ENCODE results near the gene ACVR1B. TPM values are rescaled to one million over a fixed set of nuclear protein-coding genes. Genes with fewer than 3 reads are reported as not detected.

The ACVR1B gene
- total RNA-seq, 3 donors from 2014 or later (not counting 1 experiment from before 2014, with no cell fraction given): 5.9 to 9.6 (median 6.6) TPM

DNA sequence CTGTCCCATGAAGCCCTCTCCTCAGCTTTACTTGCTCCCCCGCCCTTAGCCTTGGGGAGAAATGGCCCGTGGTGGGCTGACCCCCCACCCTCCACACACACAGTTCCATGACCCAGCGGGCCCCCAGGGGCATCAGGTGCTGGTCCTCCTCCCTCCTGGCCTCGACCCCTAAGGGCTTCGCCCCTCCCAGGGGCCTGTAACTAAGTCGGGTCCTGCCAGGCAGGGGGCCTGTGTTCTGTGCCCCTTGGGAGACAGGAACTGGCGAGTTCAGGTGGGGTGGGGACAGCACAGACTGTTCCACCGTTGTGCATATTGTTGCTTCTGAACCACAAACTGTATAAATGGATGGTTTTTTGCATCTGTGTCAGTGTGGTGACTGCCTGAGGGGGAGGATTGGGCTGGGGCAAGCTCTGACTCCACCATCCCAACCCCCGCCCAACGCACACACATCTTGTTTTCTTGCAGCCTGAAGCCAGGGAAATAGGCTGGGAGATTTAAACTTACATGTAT is 64.1 kb downstream of the ACVR1B start:
- H3K4me1 Mint-ChIP-seq: peaks cover 7 to 8% of the 10 kb centered on the region in 2 donors
- 69% methylated on average over 10 of the region's 10 CpGs for WGBS (ENCODE audit: insufficient coverage)
- no peak overlapping the region for H3K4me3 Mint-ChIP-seq
- peak in 2 of 3 donors; percentile 1 to 7 for ATAC-seq
- intact Hi-C loops (cut with micrococcal nuclease): no loop called here
- H3K27me3 Mint-ChIP-seq (ENCODE audit: low read depth in 2 of 2): no peaks in the 10 kb centered on the region
- TF ChIP-seq, protein P1, sequence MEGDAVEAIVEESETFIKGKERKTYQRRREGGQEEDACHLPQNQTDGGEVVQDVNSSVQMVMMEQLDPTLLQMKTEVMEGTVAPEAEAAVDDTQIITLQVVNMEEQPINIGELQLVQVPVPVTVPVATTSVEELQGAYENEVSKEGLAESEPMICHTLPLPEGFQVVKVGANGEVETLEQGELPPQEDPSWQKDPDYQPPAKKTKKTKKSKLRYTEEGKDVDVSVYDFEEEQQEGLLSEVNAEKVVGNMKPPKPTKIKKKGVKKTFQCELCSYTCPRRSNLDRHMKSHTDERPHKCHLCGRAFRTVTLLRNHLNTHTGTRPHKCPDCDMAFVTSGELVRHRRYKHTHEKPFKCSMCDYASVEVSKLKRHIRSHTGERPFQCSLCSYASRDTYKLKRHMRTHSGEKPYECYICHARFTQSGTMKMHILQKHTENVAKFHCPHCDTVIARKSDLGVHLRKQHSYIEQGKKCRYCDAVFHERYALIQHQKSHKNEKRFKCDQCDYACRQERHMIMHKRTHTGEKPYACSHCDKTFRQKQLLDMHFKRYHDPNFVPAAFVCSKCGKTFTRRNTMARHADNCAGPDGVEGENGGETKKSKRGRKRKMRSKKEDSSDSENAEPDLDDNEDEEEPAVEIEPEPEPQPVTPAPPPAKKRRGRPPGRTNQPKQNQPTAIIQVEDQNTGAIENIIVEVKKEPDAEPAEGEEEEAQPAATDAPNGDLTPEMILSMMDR (IDR thresholded peaks at IDR 0.05): no peak
- no peaks in the 10 kb centered on the region for H3K9me3 Mint-ChIP-seq
- peak overlapping the region in 1 of 2 donors; percentile 85 for H3K27ac Mint-ChIP-seq
- H3K4me1 ChIP-seq (ENCODE audit: control insufficient read depth, insufficient read depth, low read length): peaks cover 2% of the 10 kb centered on the region
- H3K36me3 Mint-ChIP-seq: no peaks in the 10 kb centered on the region
- no peak overlapping the region for H3K4me3 ChIP-seq (ENCODE audit: low read length)
- peak in 1 of 2 donors; percentile 31 for DNase-seq
- H3K36me3 ChIP-seq (ENCODE audit: control insufficient read depth, insufficient read depth, low read length): peaks cover 3% of the 10 kb centered on the region
- no peaks in the 10 kb centered on the region for H3K27me3 ChIP-seq (ENCODE audit: control insufficient read depth, insufficient read depth, low read length)
- H3K27ac ChIP-seq (ENCODE audit: low read length): no peak overlapping the region
- H3K9me3 ChIP-seq (ENCODE audit: control insufficient read depth, insufficient read depth, low read length): no peaks in the 10 kb centered on the region

DNA sequence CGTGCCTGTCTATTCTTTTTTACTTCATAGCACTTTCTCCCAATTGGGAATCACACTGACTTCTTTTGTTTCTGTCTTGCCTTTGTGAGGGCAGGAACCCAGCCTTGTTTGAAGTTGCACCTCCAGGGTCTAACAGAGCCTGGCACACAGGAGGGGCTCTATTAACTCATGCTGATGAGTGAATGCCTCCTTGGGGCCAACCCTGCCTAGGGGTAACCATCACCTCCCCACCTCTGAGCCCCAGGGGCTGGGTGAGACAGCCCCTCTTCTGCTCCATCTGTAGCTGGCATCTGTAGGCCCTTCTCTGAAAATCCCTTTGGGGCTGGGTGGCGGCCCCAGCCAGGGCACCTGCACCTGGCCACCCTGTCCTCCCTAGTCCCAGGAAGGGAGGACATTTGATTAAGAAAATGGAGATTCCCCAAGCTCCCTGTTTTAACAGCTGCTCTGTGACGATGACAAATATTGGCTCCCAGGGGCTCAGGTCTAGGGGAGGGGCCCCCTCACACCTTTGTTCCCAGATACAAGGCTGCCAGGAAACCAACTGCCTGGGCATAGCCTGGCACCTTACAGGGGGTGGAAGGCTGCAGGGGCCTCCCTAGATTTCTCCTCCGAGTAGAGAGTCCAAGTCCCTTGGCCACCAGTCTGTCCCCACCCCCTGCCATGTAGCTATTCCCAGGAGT is 67.1 kb downstream of the ACVR1B start:
- no peaks in the 10 kb centered on the region for H3K27me3 ChIP-seq (ENCODE audit: control insufficient read depth, insufficient read depth, low read length)
- no peaks in the 10 kb centered on the region for H3K27me3 Mint-ChIP-seq (ENCODE audit: low read depth in 2 of 2)
- H3K4me1 Mint-ChIP-seq: peaks cover 13 to 16% of the 10 kb centered on the region in 2 donors
- H3K27ac ChIP-seq (ENCODE audit: low read length): no peak overlapping the region
- TF ChIP-seq, protein P1 (IDR thresholded peaks at IDR 0.05): no peak
- H3K27ac Mint-ChIP-seq: peak overlapping the region in 1 of 2 donors; percentile 82
- 93% methylated on average over 4 of the region's 4 CpGs for WGBS (ENCODE audit: insufficient coverage)
- intact Hi-C loops (cut with micrococcal nuclease): no loop called here
- no peaks in the 10 kb centered on the region for H3K9me3 Mint-ChIP-seq
- no peak for ATAC-seq
- peaks cover 3% of the 10 kb centered on the region for H3K36me3 ChIP-seq (ENCODE audit: control insufficient read depth, insufficient read depth, low read length)
- DNase-seq: no peak
- H3K4me1 ChIP-seq (ENCODE audit: control insufficient read depth, insufficient read depth, low read length): peaks cover 13% of the 10 kb centered on the region
- no peaks in the 10 kb centered on the region for H3K9me3 ChIP-seq (ENCODE audit: control insufficient read depth, insufficient read depth, low read length)
- no peak overlapping the region for H3K4me3 Mint-ChIP-seq
- H3K4me3 ChIP-seq (ENCODE audit: low read length): no peak overlapping the region
- no peaks in the 10 kb centered on the region for H3K36me3 Mint-ChIP-seq

DNA sequence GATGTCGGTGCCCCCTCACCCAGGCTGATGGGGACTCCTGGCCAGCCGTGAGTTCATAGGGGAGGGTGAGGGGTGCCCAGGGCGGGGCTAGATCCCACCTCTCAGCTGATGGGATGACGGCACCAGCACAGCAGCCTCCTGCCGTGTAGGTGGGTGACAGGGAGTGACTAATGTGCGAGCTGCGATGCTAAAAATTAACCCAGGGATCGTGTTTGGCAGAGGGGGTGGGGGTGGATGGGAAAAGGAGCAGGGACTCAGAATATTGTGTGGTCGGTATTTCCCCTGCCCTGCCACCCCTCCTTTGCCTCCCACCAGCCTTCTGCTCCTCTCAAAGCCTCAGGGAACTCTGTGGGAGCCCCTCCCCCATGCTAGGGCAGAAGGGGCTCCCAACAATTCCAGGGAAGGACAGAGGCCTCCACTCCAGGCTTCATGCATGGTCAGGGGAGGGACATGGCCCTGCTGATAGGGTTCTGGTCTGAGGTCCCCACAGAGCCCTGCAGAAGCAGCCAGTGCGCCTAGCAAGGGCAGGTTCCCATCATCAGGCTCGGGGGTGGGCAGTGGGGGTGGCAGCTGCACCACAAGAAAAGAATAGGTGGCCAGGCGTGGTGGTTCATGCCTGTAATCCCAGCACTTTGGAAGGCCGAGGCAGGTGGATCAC is 67.7 kb downstream of the ACVR1B start:
- Histone ChIP-seq H3K36me3 (ENCODE audit: control insufficient read depth, insufficient read depth, low read length) (no peaks in the 10 kb centered on the region), H3K27ac (ENCODE audit: low read length) (no peak overlapping the region), H3K4me1 (ENCODE audit: control insufficient read depth, insufficient read depth, low read length) (peaks cover 19% of the 10 kb centered on the region), H3K9me3 (ENCODE audit: control insufficient read depth, insufficient read depth, low read length) (no peaks in the 10 kb centered on the region), H3K4me3 (ENCODE audit: low read length) (no peak overlapping the region), H3K27me3 (ENCODE audit: control insufficient read depth, insufficient read depth, low read length) (no peaks in the 10 kb centered on the region)
- intact Hi-C loops (cut with micrococcal nuclease): no loop called here
- TF ChIP-seq, protein P1 (IDR thresholded peaks at IDR 0.05): no peak
- H3K27ac Mint-ChIP-seq: peak overlapping the region in 1 of 2 donors; percentile 82
- WGBS (ENCODE audit: insufficient coverage): 88% methylated on average over 11 of the region's 13 CpGs
- no peak overlapping the region for H3K4me3 Mint-ChIP-seq
- no peaks in the 10 kb centered on the region for H3K9me3 Mint-ChIP-seq
- H3K4me1 Mint-ChIP-seq: peaks cover 19 to 23% of the 10 kb centered on the region in 2 donors
- DNase-seq: peak in 1 of 2 donors; percentile 14
- no peak for ATAC-seq
- no peaks in the 10 kb centered on the region for H3K27me3 Mint-ChIP-seq (ENCODE audit: low read depth in 2 of 2)
- H3K36me3 Mint-ChIP-seq: no peaks in the 10 kb centered on the region
